Hepatocyte (in vitro differentiated cells): Measurements from ENCODE around the gene METTL23. TPM values are rescaled to one million over a fixed set of nuclear protein-coding genes. Genes with fewer than 3 reads are reported as not detected.

Source experiments
- DNase-seq: peaks from one replicate; pipeline ENCODE4 v3.0.0-alpha.2; 2016; ENCODE audit warnings: low spot score
- H2AFZ ChIP-seq: fragments of 200-600 bp; sonication (generic); 2 replicates; pipeline ENCODE4 v1.6.0; 2016; ENCODE audit warnings: antibody characterized with exemption, mild to moderate bottlenecking
- H3K27ac ChIP-seq: fragments of 200-600 bp; sonication (generic); 2 replicates; pipeline ENCODE4 v1.5.1; 2016; ENCODE audit warnings: mild to moderate bottlenecking
- H3K27me3 ChIP-seq: fragments of 200-600 bp; sonication (generic); 2 replicates; pipeline ENCODE4 v1.6.1; 2016
- H3K36me3 ChIP-seq: fragments of 200-600 bp; sonication (generic); replicated peaks from 2 replicates; pipeline ENCODE4 v1.5.1; 2016; ENCODE audit warnings: low read depth; ENCODE audit not compliant: insufficient read depth
- H3K4me1 ChIP-seq: fragments of 200-600 bp; sonication (generic); 2 replicates; pipeline ENCODE4 v1.5.1; 2016; ENCODE audit warnings: mild to moderate bottlenecking, moderate library complexity; ENCODE audit not compliant: insufficient read depth
- H3K4me2 ChIP-seq: fragments of 200-600 bp; sonication (generic); 2 replicates; pipeline ENCODE4 v1.6.0; 2016
- H3K4me3 ChIP-seq: fragments of 200-600 bp; sonication (generic); 2 replicates; pipeline ENCODE4 v1.5.1; 2016; ENCODE audit warnings: mild to moderate bottlenecking
- H3K79me2 ChIP-seq: fragments of 200-600 bp; sonication (generic); 2 replicates; pipeline ENCODE4 v1.6.0; 2017; ENCODE audit warnings: mild to moderate bottlenecking
- H3K9me2 ChIP-seq: fragments of 200-600 bp; sonication (generic); replicated peaks from 2 replicates; pipeline ENCODE4 v1.6.0; 2017; ENCODE audit warnings: mild to moderate bottlenecking; ENCODE audit not compliant: insufficient read depth
- H3K9me3 ChIP-seq: fragments of 200-600 bp; sonication (generic); 2 replicates; pipeline ENCODE4 v1.5.1; 2016; ENCODE audit warnings: low read depth, mild to moderate bottlenecking
- H4K20me1 ChIP-seq: fragments of 200-600 bp; sonication (generic); 2 replicates; pipeline ENCODE4 v1.6.0; 2016; ENCODE audit warnings: mild to moderate bottlenecking; ENCODE audit not compliant: insufficient read depth, poor library complexity, severe bottlenecking
- CTCF ChIP-seq: fragments of 200-600 bp; sonication (generic); IDR thresholded peaks from 2 replicates; pipeline ENCODE4 v1.5.1; 2016; ENCODE audit warnings: antibody characterized with exemption, mild to moderate bottlenecking; ENCODE audit not compliant: poor library complexity
- EZH2 ChIP-seq: fragments of 200-600 bp; sonication (generic); IDR thresholded peaks from 2 replicates; pipeline ENCODE4 v1.6.1; 2016; ENCODE audit warnings: antibody characterized with exemption, mild to moderate bottlenecking, borderline replicate concordance
- EZH2phosphoT487 ChIP-seq: fragments of 200-600 bp; sonication (generic); IDR thresholded peaks from one replicate; pipeline ENCODE4 v1.6.1; 2018; ENCODE audit warnings: antibody characterized with exemption, mild to moderate bottlenecking, low read depth, moderate library complexity; ENCODE audit not compliant: unreplicated experiment, severe bottlenecking
- WGBS: methylation state at CpG from one replicate; pipeline ENCODE4 v1.1.6; 2016; ENCODE audit warnings: low lambda C conversion rate; ENCODE audit errors: missing lambda C conversion rate; 5-methylcytosine and 5-hydroxymethylcytosine counted together
- polyA plus RNA-seq: library from polyadenylated mRNA; unstranded; fragments of >200 nt; fragmentation: Nextera tagmentation; extraction: Ambion mirVana; gene quantifications from 2 replicates; pipeline ENCODE4 v1.2.1, GENCODE V29; 2016
- total RNA-seq: library from RNA; depleted of rRNA; stranded (reverse); fragments of >200 nt; gene quantifications from 2 replicates; pipeline ENCODE4 v1.2.3, GENCODE V29; 2014

METTL23 gene
- total and polyA plus RNA-seq, 2 experiments from 2014 or later, result 36.6 to 56.5 TPM

- DNase-seq, result peak; percentile 90
- H4K20me1 ChIP-seq, result peaks cover 29% of the 10 kb centered on the region
- no peaks in the 10 kb centered on the region for H3K36me3 ChIP-seq
- peaks cover 28% of the 10 kb centered on the region for H3K4me1 ChIP-seq
- H3K9me2 ChIP-seq, result no peaks in the 10 kb centered on the region
- peak overlapping the region; percentile 12 for H2AFZ ChIP-seq
- H3K9me3 ChIP-seq, result no peaks in the 10 kb centered on the region
- no peaks in the 10 kb centered on the region for H3K27me3 ChIP-seq
- under 1% methylated on average over 47 of the region's 117 CpGs for WGBS
- peak overlapping the region; percentile 95 for H3K27ac ChIP-seq
- peak overlapping the region; percentile 83 for H3K4me3 ChIP-seq
- H3K4me2 ChIP-seq, result peak overlapping the region; percentile 92
- no peak for TF ChIP-seq CTCF
- TF ChIP-seq EZH2, result no peak
- TF ChIP-seq EZH2phosphoT487, result no peak
- peaks cover 80% of the 10 kb centered on the region for H3K79me2 ChIP-seq
These were observed 9.9 kb downstream of the METTL23 start for GRCh38 chr17:76736349-76737081.

- TF ChIP-seq CTCF (no peak), EZH2phosphoT487 (no peak), EZH2 (no peak)
- Histone ChIP-seq H3K4me1 (peaks cover 28% of the 10 kb centered on the region), H3K9me3 (no peaks in the 10 kb centered on the region), H4K20me1 (peaks cover 29% of the 10 kb centered on the region), H3K4me2 (peak within 1 kb of the TSS; percentile 92), H3K27ac (peak within 1 kb of the TSS; percentile 96), H3K36me3 (no peaks in the 10 kb centered on the region), H3K9me2 (no peaks in the 10 kb centered on the region), H3K4me3 (peak within 1 kb of the TSS; percentile 83), H3K27me3 (no peaks in the 10 kb centered on the region), H3K79me2 (peaks cover 73% of the 10 kb centered on the region), H2AFZ (peak within 1 kb of the TSS; percentile 50)
- DNase-seq, result peak; percentile 99
- under 1% methylated on average over 47 of the region's 60 CpGs for WGBS
These were observed 10.5 kb downstream of the METTL23 start, which contains the start of gene SRSF2 for GRCh38 chr17:76737082-76737675. SRSF2 (minus strand) TSS chr17:76737331; CDS start chr17:76737160, 171 bp downstream.

GRCh38 chr17:76737676-76738467 is 11.2 kb downstream of the METTL23 start, which contains the start of gene MFSD11:
MFSD11 (plus strand) TSS chr17:76738119; CDS start chr17:76738353, 234 bp downstream.
- no peak for TF ChIP-seq EZH2phosphoT487
- no peak for TF ChIP-seq CTCF
- TF ChIP-seq EZH2, result no peak
- DNase-seq, result peak; percentile 98
- Histone ChIP-seq H3K9me2 (no peaks in the 10 kb centered on the region), H3K4me1 (peaks cover 28% of the 10 kb centered on the region), H4K20me1 (peaks cover 27% of the 10 kb centered on the region), H3K4me2 (peak within 1 kb of the TSS; percentile 92), H3K36me3 (no peaks in the 10 kb centered on the region), H3K27me3 (no peaks in the 10 kb centered on the region), H3K27ac (peak within 1 kb of the TSS; percentile 96), H3K9me3 (no peaks in the 10 kb centered on the region), H3K4me3 (peak within 1 kb of the TSS; percentile 83), H2AFZ (peak within 1 kb of the TSS; percentile 50), H3K79me2 (peaks cover 66% of the 10 kb centered on the region)
- WGBS, result under 1% methylated on average over 55 of the region's 57 CpGs
